Stimulated activated CD8-positive, alpha-beta memory T cell treated with anti-CD3 and anti-CD28 coated beads, Interleukin-12 subunit alpha, Interleukin-12 subunit beta, amount 100 ng/mL, for 1 hour (primary cell): Measurements from ENCODE around the gene SKAP1.
"Not testable (repeated sequence)": the region's sequence is repeated elsewhere in the genome, so short reads cannot be mapped to it uniquely, and the experiment has no call there.

Experiments
- DNase-seq: peaks from one replicate; pipeline ENCODE4 v3.0.0-alpha.2; 2020; ENCODE audit warnings: low read depth

SKAP1 gene

DNA sequence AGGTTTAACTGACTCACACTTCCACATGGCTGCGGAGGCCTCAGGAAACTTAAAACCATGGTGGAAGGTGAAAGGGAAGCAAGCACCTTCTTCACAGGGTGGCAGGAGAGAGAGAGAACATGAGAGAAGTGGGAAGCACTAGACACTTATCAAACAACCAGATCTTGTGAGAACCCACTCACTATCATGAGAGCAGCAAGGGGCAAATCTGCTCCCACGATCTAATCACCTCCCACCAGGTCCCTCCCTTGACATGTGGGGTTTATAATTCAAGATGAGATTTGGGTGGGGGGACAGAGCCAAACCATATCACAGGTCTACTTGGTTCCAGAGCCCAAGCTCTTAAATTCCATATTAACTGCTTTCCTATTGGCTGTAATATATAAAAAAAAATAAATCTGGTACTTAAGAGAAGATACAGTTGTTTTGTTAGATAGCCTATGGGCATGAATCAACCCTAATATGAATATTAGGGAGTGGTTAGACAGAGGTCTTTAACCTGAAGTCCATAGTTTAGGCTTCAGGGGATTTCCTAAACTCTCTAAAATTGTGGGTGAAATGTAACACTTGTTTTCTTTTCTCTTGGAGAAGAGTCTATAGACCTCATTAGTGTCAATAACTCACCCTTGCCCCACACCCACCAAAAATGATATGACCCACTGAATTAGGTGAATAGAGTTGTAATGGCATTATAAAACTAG, 56.7 kb downstream of the SKAP1 start:
- no peak for DNase-seq

DNA sequence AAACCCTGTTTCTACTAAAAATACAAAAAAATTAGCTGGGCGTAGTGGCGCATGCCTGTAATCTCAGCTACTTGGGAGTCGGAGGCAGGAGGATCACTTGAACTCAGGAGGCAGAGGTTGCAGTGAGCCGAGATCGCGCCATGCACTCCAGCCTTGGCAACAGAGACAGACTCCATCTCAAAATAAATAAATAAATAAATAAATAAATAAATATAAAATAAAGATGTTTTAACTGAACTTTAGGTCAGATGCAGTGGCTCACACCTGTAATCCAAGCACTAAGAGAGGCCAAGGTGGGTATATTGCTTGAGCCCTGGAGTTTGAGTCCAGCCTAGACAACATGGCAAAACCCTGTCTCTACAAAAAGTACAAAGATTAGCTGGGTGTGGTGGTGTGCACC, 61.0 kb downstream of the SKAP1 start:
- not testable (repeated sequence) for DNase-seq

DNA sequence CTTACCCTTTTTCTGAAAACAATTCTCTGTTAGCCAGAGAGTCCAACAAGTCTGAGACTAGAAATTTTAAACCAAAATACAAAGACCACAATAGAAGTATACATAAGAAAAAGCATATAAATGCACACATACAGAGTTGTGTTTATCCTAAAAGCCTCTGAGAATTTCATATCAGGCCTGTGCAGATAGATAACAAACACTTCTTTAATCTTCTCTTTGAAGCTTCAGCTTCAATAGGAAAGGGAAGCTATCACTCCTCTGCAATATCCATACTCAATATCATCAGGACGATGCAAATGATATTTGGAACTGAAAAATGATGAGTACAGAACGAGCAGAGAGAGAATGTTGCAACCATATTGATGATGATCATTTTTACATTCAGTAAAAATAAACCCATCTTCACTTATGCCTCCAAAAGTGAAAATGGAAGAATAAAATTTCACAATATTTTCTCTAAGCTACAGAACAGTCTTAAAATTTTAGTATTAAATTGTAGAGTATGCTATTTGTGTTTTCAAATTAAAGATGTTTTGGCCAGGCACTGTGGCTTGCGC, 61.6 kb downstream of the SKAP1 start:
- DNase-seq: no peak

DNA sequence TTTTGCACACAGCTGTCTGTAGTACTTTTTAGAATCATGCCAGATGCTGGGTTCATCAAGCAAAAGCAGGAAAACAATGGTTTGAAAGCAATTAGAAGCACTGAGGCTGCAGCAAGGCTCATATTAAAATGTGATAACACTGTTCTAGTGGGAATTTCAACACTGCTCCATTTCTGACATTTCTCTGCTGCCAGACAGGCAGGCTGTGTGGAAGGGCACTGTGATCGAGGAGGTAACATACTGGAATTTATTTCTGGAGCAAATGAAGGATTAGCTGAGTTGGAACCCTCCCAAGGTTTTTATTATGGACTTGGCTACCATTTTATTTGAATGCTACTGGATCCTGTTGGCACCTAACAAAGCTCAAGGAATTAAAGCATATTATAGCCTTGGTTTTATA, 66.9 kb downstream of the SKAP1 start:
- DNase-seq: no peak

DNA sequence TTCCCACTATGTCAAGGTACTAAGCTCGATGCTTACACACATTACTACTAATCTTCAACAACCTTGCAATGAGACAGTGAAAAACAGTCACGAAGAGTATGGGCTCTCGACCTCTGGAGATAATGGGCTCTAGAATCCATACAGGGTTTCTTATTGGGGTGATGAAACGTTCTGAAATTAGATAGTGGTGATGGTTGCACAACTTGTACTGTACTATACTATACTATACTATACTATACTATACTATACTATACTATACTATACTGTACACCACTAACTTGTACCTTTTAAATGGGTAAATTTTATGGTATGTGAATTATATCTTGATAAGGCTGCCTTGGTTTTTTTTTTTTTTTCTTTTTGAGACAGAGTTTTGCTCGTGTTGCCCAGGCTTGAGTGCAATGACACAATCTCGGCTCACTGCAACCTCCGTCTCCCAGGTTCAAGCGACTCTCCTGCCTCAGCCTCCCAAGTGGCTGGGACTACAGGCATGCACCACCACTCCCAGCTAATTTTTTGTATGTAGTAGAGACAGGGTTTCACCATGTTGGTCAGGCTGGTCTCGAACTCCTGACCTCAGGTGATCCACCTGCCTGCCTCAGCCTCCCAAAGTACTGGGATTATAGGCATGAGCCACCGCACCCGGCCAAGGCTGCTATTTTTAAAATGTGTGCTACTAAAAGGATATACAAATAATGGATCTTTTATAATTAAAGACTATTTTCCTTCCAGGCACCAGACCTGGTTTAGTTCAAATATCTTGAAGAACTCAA, 69.0 kb downstream of the SKAP1 start:
- DNase-seq: not testable (repeated sequence)

DNA sequence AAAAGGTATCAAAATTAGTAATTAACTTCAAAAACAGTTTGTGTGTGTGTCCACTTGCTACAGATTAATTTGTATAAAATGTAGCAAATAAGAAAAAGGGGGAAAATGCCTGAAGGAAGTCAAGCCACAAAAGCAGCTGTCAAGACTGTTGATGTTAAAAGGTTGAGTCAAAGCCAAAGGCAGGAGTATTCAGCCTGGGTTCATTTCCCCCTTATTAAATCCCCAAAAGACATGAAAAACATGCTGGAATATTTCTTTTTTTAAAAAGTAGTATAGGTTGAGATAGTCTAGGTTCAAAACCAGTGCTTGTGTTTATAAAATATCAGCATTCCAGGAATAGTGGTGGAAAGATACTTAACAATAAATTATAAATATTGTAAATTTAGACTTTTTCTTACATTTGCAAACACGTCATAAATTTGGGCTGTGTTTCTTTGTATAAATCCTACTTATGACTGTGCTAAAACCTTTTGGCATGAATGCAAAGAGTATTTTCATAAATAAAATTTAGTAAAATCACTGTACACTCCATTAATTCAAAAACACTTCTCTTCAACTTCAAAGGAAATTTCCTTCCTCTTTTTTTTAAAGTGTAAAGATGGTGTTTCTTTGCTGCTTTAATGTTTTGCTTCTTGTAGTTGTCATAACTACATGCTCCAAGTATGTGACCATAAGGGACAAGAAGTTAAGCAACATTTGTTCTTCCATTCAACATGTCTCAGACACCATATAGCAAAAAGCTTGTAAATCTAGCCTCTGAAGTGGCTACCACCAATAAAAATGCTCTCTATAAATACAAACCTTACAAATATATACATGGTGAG, 72.0 kb downstream of the SKAP1 start:
- no peak for DNase-seq

DNA sequence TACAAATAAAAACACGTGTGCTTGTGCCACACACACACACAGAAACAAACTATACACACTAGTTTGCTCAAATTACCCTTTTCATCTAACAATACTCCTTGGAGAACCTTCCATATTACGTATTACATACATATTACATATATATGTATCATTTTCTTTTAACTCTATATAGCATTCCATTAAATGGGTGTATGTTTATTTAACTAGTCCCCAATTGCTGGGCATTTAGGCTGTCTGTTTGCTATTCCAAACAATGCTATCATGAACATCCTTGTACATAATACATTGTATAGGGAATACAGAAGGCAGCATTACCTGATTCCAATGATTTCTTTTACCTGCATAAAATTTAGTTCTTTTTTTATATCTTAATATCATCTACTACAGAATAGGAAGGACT, 73.1 kb downstream of the SKAP1 start:
- DNase-seq: no peak

DNA sequence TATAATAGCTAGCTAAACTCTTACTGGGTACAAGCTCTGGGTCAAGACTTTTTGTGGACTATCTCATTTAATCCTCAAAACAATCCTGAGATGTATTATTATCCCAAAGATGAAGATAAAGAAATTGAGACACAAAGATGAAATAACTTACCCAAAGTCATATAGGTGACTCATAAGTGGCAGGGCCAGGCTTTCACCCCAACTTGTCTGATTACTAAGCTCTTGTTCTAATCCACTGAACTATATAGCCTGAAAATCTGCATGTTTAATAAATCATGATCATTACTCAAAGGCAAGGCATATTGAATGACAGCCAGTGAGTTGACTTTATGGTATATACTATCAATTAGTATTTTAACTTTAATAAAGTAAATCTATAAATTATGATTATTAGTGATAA, 77.4 kb downstream of the SKAP1 start:
- no peak for DNase-seq

DNA sequence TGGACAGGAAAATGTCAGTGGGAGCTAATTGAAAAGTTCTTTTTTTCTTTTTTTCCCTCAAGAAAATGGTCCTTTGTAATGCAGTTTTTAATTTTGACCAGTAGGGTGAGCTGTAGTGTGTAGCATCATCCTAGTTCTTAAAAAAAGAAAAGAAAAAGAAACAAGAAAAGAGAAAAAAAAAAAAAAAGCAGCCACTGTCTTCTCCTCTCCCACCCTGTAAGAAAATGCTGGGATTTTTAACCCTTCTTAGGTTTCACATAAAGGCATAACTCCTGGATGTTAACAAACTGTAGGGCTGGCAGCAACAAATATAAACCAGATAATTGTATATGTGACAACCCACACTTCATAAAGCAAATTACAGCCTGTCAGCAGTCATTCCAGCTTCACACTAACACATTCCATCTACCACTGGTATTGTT, 78.1 kb downstream of the SKAP1 start:
- DNase-seq: no peak

DNA sequence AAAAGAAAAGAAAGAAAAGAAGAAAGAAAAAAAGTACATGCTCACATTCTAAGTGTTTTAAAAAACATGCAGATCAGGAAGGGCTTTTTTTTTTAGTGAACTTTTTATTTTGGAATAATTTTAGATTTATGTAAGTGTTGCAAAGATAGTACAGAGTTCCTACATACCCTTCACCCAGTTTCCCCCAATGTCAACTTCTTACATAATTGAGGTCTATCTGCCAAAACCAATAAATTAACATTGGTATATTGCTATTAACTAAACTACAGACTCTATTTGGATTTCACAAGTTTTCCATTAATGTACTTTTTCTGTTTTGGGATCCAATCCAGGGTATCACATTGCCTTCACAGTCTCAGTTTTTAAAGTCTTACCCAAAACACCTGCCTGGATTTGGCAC, 81.7 kb downstream of the SKAP1 start:
- no peak for DNase-seq

DNA sequence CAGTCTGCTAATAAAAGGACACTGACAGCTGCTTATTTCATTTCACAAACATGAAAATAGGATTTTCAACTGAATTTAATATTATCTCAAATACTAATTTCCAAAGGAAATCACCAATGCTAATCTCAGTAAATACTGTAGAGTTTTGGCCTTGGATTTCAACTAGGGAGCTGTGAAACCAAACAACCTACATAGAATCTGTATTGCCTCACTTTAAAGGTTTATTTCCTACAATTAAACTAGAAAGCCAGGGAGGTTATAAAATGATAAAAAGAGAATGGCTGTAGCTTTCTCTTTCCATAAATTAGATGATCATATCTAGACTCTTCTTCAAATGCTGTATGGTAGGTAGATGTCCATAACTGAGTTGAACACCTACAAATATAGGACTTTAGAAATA, 82.8 kb downstream of the SKAP1 start:
- no peak for DNase-seq

DNA sequence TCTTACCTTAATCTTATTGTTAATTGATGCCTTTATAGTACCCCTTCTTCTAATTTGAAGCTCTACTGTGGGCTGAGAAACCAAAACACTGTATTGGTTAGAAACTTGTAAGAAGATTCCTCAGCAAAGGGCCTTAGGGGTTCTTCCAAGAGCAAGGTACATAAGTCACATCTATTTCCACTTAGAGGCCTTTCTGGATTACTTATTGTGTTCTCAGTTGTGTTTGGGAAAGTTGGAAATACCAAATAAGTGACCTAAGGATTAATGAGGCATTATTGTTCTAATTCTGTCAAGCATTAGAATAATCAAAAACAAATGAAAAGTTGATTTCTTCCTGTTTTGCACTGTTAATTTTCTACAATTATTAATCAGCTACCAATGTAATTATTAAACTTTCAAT, 85.8 kb downstream of the SKAP1 start:
- no peak for DNase-seq

DNA sequence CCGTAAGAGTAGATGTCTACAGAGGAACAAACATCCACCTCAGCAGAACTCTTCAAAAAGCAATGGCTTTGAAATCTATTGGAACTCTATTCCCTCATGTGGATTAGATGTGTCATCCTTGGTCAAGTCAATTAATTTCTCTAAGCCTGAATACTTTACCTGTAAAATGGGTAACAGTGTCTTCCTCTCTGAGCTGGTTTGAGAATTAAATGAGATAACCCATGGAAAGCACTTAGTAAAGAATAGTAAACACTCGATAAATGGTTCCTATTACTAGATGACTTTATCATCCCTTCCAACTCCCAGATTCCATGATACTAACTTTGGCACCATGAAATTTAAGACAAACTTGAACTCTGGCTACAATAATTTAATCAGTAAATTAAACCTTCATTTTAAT, 89.1 kb downstream of the SKAP1 start:
- DNase-seq: no peak

DNA sequence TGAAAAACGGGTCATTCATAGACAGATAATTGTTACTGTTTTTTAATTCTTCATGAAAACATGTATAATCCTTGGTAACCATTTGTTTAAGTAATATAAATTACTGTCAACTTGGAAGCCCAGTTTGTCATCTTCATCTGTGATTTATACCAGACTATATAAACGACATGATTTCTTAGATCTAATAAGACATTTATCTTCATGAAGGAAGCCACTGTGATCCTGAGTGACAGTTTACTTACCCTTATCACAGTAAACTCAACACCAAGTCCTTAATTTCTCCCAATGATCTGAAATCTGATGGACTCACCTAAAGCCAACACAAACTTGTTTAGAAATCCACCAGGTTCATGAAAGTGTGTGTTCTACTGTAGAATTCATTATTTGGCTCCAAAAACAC, 91.3 kb downstream of the SKAP1 start:
- DNase-seq: no peak

DNA sequence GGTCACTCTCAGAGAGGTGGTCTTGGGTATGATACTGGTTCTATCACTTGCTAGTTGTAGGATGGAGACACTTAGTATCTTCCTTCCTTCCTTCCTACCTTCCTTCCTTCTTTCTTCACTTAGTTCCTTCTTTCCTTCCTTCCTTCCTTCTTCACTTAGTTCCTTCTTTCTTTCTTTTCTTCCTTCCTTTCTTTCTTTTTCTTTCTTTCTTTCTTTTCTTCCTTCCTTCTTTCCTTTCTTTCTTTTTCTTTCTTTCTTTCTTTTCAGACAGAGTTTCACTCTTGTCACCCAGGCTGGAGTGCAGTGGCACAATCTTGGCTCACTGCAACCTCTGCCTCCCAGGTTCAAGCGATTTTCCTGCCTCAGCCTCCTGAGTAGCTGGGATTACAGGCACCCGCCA, 92.1 kb downstream of the SKAP1 start:
- DNase-seq: not testable (repeated sequence)

DNA sequence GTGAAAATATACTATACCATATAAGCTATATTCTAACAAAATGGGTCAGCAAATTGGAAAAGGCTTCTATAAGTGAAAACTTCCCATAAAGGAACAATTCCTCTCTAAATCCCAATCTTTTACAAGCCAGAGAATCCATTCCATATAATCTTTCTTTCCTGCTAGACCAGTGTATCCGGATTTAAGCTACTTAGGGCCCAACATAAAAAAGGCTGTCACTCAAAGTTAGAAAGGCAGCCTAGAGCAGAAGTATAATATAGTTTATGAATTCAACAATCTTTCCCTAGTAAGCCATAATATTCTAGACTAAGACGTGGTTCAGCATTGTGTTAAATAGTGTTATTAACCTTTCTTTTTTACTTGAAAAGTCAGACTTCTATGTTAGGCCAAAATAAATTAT, 93.0 kb downstream of the SKAP1 start:
- DNase-seq: no peak

DNA sequence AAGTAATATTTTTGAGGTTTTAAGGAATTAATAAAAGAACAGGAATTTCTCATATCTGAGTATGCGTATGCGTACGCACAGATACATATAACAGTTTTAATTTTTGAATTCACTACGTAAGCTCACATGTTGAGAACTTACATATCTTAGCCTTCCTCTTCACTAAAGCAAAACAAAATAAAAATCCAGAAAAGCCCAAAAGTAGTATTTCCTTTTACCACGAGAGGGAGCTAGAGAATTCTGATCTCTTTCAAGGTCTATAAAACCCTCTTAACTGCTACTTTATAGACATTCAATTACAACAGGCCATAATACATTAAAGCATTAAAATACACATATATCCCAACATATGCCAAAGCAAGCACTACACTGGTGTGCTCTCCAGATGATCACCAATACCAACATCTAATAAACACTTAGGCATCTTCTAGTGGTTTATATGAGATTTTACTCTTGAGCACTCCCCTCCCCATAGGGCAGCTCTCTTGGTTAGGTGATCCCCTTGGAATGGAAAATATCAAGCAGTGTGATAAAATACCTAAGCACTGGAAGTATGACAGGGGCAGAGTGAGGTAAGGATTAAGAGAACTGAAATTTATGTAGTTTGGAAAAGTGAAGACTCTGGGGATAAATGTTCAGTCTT, 94.0 kb downstream of the SKAP1 start:
- DNase-seq: no peak

DNA sequence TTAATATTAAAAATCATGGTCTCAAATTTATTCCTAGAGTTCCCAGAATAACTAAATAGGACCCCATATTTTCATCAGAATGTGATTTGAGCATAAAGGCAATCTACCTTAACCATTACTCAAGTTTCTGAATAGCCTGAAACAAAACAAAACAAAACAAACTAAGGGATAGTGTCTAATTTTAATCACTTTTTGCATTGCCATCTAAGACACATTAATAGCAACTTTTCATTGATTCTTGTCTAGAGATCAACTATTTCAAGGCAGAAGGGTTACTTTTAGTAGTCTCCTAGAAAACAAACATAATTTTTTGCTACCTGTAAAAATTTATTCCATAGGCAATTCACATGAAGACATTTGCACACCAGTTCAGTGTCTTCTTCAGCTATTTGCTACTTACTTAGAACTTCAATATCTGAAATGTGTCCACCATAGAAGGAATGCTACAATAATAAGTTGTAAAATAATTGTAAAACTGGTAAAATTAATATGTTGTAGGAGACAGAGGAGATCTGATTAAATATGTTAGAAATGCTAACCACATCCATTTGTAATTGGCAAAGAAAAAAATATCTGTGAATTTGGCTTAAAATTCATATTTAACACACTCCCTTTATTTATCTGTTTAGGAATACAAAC, 94.7 kb downstream of the SKAP1 start:
- no peak for DNase-seq

DNA sequence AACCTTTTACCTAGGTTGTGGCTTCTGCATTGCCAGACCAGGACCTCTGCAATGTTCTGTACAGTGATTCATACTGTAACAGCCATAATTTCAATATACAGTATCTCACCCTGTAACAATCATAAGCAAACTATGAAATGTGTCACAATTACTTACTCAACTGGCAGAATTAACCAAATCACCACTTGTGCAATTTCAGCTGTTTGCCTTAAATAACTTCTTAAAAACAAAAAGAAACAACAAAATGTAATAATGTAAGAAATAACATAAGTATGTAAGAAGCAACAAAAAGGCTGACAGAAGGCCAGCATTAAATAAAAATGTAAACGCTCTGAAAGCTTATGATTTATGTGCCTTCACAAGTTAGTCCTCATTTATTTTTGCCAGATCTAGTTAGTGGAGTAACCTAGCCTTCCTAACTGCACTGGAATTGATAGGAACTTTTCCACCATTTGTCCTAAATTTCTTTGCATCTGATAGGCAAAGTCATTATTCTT, 96.9 kb downstream of the SKAP1 start:
- no peak for DNase-seq

DNA sequence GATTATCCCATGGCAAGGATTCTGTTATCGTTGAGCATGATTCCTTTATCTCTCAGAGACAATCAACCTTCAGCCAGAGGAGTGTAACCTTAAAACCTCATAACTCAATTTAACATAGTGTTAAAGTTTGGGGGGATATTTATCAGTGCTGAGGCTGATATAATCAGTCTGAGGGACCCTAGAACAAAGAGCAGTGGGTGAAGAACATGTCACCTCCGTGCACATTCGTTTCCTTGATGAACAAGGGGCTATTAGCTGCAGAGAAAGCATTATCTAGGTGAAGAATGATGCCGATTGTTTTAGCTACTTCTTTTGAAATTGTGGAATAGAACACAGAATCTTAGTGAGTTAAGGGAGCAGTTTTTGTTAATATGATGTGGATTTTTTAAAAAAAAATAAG, 99.1 kb downstream of the SKAP1 start:
- DNase-seq: no peak

DNA sequence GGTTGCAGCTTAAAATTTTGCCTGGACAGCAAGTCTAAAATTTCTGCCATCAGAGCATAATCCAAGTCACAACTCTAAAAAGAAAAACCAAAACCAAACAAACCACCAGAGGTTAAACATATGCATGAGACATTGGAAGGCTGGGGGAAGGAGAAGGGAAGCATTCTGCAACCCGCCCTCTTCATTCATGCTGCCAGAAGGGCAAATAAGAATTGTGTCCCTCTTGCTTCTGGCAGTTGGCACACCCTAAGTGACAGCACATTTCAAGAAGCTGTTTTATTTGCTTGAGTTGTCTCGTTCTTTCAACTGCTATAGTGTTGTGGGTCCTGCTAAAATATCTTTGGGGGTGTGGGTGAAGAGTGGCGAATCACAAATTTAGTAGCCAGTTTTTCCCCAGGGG, 99.6 kb downstream of the SKAP1 start:
- no peak for DNase-seq
